CD4-positive, alpha-beta T cell treated with Interferon gamma for 1 hour (primary cell): ENCODE results near the gene PXN.

ENCODE experiments used
- DNase-seq: peaks from one replicate; pipeline ENCODE4 v3.0.0-alpha.2; 2020

Gene PXN

DNA sequence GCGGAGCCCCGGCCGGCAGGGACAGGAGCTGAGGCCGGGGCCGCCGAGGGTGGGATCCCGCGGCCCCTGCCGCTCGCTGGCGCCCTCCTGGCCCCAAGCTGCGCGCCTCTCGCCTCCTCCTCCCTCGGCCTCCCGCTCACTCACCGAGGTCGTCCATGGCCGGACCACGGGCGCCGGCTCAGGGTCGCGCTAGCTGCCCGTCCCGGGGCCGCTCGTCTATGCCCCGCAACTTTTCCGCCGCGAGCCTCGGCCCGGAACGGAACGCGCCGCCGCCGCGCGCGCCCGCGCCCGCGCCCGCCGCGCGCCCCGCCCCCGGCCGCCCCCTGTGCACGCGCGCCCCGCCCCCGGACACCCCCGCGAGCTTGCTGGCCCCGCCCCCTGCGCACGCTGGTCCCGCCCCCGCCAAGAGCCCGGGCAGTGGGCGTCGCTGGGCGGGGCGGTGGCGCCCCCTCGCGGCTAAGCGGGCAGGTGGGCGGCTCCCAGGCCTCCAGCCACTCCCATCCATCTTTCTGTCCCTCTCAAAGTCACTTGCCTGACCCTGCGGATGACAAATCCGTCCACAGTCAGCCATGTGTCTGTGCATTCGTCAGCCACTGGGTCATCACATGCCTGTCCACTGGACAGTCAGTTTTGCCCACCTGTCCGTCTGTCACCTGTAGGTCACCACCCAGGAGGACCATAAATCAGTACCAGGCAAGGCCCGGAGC lies at the start of gene PXN:
TSS of gene PXN (minus strand) at position 258 of the 707 bp plus-strand sequence. CDS start at position 157, 101 bp downstream.
- DNase-seq, result peak; percentile 85

- DNase-seq, result no peak
Observed at GRCh38 chr12:120314220-120314619, 48.7 kb upstream of the PXN start.

- peak; percentile 88 for DNase-seq
Observed at GRCh38 chr12:120301962-120302815, 36.7 kb upstream of the PXN start, which contains the start of gene SIRT4. Gene SIRT4 (plus strand): TSS chr12:120302321. CDS start chr12:120303562, 1,241 bp downstream.

DNA sequence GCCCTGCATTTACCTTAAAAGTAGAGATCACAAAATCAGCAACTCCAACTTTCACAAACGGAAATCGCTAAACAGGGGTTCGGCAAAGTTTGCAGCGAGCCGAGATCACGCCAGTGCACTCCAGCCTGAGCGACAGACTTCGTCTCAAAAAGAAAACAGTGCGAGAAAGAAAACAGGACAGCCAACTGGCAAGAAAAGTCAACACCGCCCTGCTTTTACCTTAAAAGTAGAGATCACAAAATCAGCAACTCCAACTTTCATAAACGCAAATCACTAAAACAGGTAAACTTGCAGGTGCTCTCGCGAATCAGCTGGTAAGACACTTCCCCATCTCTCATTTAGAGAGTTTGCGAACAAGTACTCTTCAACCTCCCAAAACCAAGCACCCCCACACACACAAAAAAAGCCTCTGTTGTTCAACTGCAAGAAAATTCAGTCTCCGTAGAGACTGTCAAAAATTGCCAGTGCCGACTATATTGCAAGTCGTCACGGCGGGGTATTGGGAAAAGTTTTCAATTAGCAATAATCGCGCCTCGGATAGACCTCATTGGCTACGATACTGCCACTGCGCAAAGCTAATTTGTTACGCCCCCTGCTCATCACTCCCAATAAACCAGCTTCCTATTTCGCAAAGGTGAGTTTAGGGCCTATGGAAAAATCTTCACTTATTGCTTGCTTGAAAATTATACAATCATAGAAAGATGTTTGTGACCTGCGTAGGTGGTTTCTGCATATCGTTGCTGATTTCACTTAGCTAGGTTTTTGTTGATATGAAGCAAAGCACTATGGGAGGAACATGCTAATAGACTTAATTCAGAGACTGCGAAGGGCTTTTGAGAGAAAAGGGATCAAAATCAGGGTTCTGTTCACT lies 27.4 kb upstream of the PXN start, which contains the start of gene RNU4-1:
TSS of gene RNU4-1 (minus strand) at position 577 of the 871 bp plus-strand sequence.
- peak; percentile 90 for DNase-seq

- DNase-seq, result no peak
Observed at GRCh38 chr12:120292411-120292660, 26.8 kb upstream of the PXN start.

DNA sequence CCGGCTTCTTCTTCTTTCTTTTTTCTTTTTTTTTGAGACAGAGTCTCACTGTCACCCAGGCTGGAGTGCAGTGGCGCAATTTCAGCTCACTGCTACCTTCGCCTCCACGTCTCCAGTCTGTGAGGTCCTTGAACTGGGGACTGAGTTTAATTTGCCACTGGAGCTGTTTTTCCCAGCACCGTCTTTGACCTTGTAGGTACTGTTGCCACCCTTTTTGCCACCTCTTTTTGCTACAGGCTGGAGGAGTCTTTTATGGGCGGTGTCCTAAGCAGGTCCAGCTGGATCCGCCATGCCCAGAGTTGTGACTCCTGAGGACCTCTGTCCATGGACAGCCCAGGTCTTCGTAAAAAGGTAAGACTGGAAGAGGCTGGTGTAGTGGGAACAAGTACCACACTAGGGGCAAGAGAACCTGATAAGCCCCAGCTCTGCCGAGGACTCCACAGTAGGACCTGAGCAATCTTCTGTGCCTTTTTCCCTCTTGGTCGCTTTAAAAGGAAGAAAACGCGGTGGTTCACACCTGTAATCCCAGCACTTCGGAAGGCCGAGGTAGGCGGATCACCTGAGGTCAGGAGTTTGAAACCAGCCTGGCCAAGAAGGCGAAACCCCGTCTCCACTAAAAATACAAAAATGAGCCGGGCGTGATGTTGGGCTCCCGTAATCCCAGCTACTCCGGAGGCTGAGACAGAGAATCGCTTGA lies 25.2 kb upstream of the PXN start:
- DNase-seq, result no peak

GRCh38 chr12:120287491-120287890 lies 22.0 kb upstream of the PXN start:
- DNase-seq, result no peak

DNA sequence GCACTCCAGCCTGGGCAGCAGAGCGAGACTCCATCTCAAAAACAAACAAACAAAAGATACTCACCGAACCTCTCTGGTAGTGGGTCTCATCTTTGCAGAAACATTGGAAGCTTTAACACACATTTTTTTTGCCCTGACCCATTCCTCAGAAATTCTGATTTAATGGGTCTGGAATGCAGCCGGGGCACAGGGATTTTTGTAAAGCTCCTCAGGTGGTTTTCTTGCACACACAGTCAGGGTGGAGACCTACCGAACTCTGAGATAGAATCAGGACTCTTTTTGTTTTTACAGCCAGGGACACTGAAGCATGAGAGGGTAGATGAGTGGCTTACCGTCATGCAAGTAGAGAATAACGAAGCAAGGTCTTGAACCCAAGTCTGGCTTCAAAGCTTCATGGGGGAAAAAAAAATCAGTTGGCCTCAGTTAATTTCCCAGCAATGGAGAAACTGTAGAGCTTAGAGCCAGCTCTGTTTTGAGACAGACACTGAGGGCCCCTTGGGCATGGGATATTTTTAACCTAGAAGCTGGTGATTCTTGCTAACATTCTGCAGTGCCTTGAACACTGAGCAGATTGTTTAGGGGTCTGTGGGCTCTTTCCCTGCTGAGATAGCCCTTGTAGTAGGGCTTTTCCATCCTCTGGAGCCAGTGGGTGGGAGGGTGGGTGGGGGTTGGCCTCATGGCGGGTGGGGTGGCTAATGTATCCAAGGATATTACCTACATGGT lies 21.4 kb upstream of the PXN start:
- DNase-seq, result no peak

DNA sequence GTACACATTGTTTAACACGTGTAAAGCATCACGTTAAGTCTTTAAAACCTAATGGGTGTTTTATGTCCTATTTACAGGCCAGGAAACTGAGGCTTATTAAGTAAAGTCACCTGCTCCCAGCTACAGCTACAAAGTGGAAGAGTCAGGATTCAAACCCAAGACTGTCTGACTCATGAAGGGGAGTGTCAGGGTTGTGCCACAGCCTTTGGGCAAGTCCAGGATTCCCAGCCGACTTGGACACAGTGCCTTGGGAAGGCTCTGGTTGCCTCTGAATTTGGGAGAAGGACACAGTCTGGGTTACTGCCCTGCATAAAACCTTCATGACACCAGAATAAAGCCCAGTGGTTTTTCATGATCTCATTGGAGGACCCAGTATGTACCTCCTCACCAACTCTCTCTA lies 18.9 kb upstream of the PXN start:
- DNase-seq, result no peak

DNA sequence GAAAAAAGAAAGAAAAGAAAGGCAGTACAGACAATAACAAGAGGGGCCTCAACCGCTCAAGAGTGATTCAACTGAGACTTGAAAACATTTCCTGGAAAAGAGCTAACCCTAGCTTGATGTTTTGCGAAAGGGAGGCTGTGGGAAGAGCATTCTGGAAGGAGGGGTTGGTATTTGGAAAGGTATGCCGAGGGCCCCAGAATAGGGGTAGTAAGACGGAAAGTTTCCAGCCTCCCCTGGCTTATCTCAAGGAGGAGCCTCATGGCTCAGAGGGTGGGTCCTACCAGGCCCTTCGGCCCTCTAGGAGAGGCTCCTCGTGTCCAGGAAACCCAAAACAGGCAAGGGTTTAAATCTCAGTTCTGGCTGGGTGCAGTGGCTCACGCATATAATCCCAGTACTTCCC lies 17.8 kb upstream of the PXN start:
- no peak for DNase-seq

GRCh38 chr12:120278137-120279069 lies 12.9 kb upstream of the PXN start:
- no peak for DNase-seq

GRCh38 chr12:120276734-120277133 lies 11.2 kb upstream of the PXN start:
- no peak for DNase-seq

DNA sequence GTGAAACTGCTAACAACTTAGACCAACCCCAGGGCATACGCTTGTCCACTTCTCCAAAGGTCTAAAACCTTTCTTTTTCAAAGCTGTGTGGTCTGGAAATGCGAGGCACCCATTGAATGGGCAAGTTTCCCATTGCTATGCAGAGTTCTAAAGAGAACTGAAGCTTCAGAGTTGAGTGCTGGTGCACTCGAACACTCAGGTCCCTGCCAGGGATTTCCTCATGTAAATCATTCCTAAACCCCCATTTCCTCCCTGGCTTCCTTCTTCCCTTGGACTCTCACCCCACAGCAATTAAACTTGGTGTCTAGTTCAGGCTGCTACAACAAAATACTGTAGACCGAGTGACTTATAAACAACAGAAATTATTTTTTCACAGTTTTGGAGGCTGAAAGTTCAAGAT lies 2.2 kb upstream of the PXN start:
- DNase-seq, result no peak

DNA sequence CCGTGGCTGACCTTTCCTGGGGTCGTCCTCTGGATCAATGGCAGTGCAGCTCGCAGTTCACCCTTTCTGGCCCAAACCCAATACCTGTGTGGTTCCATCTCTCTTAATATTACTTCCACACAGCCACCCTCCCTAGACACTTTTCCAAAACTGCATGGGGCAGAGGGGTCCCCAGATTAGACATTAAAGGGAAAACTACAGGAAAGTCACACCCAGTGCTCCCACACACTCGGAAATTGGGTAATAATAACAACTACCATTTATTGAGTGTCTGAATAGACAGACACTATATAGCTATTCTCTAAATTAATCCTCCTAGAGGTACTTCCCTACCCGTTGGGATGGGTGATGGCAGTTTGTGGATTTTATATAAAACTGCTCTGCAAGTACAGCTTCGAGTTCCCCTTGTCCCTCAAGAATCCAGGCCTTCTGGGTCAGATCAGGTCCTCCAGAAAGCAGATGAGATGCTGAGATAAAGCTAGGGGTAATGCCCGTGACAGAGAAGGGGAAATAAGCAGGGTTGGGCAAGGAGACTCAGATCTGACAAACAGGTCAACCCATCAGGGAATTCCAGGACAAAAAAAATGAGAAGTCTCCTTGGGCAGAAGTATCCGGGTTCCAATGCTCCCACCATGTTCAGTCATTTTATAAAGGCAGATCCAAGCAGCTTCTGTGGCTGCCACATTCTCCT lies 795 bp upstream of the PXN start:
- no peak for DNase-seq

DNA sequence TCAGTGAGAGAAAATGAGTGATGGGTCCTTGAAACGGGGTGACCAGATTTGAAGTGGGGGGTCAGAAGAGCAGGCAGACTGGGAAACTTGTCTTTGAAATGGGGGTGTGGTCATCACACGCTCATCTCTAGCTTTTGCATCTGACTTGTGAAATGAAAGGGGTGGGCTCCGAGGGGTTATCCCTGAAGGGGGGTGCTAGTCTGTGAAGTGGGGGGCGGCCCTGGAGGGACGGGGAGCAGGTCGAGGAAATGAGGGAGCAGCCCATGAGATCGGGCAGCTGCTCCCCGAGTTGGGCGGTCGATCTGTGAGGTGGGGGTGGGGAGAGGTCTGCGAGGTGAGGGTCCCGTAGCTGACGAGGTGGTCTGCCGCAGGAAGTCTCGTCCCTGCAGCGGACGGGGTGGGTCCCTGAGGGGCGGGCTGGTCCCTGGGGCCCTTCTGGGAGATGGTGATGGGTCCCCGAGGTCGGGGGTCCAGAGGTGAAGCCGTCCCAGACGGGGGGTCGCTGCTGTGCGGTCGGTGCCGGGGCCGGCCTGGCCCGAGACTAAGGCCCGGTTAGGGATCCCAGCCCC lies 542 bp downstream of the PXN start:
- DNase-seq, result no peak

DNA sequence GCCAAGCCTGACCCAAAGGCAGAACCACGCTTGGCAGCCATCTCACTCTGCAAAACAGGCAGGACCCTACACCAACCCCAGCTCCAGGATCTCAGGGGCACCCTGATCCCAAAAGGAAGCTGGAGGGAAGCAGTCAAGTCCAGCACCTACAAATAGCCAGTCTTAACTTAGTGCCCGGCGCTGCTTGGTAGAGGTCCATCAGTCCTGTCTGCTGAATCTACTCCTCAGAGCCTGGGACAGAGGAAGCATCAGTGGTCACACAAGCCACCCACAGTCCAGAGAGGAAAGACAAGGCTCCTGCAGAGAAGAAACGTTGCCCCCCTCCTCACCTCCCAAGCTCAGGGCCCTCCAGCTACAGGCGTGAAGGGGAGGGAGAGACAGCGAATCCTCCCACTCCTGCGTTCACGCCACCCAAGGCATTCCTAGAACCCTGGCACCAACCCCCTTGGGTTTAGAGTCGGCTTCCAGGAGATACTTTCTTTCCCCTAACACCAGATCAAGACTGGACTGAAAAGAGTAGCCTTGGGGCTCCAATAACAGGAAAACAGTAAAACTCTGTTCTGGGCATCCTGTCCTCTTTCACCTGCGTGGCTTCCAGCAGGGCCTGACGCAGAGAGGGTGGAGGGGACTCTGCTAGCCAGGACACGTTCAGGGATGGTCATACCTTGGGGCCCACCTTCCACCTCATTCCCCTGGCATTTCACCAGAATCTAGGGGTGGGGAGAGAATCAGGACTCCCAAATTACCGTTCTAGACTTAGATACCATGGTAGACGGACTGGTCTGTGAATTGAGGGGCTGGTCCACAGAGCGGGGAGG lies 1.2 kb downstream of the PXN start:
- DNase-seq, result no peak

DNA sequence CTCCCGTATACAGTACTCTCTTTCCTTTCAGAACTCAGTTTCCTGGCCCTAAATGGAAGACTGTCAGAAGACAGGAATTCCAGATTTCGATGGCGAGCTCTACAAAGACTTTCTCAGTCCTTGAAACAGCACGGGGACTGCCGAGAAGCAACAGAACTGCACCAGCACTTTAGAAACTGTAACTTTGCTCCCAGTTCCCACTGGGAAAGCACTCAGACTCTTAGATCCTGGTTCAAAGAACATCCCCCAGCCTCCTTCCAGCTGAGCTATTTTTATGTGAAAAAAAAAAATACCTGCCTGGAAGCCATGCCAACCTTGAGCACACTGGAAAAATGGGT lies 1.8 kb downstream of the PXN start:
- no peak for DNase-seq

- no peak for DNase-seq
Observed at GRCh38 chr12:120262852-120263747, 2.4 kb downstream of the PXN start.
